ENCODE measurements around the gene GAS1. TPM values are rescaled to one million over a fixed set of nuclear protein-coding genes. Genes with fewer than 3 reads are reported as not detected.

The GAS1 gene
- total and polyA plus RNA-seq, 2 donors (not counting 1 experiment from before 2014, with no cell fraction given), result 1.6 to 7.4 TPM

GRCh38 chr9:86948074-86948929, 996 bp upstream of the GAS1 start:
- Histone ChIP-seq H3K4me1 (ENCODE audit: control insufficient read depth, extremely low read depth, insufficient read depth, low read length) (no peaks in the 10 kb centered on the region), H3K4me3 (replicated peaks in 1 of 4; ENCODE audit: control extremely low read depth in 1 of 4, insufficient read depth in 1 of 4, low read depth in 3 of 4, low read length in 4 of 4) (peak overlapping the region; percentile 33 to 75 (median 62)), H2AFZ (ENCODE audit: low read length) (peak overlapping the region; percentile 74), H3K27ac (ENCODE audit: insufficient read depth, low read length) (no peak overlapping the region), H3K9me3 (ENCODE audit: control insufficient read depth, insufficient read depth, low read depth, low read length) (no peaks in the 10 kb centered on the region), H3K9ac (ENCODE audit: insufficient read depth, low read length) (no peak overlapping the region), H3K79me2 (ENCODE audit: control insufficient read depth, insufficient read depth, low read length) (no peaks in the 10 kb centered on the region), H3K4me2 (ENCODE audit: extremely low read depth, insufficient read depth, low read length) (peak overlapping the region; percentile 74), H3K27me3 (ENCODE audit: control insufficient read depth, insufficient read depth, low read length) (peaks cover 1% of the 10 kb centered on the region), H3K36me3 (ENCODE audit: control insufficient read depth, insufficient read depth, low read length) (no peaks in the 10 kb centered on the region), H4K20me1 (ENCODE audit: control insufficient read depth, extremely low read depth, insufficient read depth, low read length) (no peaks in the 10 kb centered on the region)
- no peak for TF ChIP-seq EZH2 (IDR thresholded peaks at IDR 0.05; ENCODE audit: low read length, missing control alignments)
- peak; percentile 91 to 93 for TF ChIP-seq CTCF (conservative IDR thresholded peaks at IDR 0.05 in 1 of 2, IDR thresholded peaks at IDR 0.05 in 1 of 2; ENCODE audit: low read depth in 1 of 2, low read length in 2 of 2)
- DNase-seq (ENCODE audit: low read depth in 2 of 2), result peak; percentile 75 to 88

DNA sequence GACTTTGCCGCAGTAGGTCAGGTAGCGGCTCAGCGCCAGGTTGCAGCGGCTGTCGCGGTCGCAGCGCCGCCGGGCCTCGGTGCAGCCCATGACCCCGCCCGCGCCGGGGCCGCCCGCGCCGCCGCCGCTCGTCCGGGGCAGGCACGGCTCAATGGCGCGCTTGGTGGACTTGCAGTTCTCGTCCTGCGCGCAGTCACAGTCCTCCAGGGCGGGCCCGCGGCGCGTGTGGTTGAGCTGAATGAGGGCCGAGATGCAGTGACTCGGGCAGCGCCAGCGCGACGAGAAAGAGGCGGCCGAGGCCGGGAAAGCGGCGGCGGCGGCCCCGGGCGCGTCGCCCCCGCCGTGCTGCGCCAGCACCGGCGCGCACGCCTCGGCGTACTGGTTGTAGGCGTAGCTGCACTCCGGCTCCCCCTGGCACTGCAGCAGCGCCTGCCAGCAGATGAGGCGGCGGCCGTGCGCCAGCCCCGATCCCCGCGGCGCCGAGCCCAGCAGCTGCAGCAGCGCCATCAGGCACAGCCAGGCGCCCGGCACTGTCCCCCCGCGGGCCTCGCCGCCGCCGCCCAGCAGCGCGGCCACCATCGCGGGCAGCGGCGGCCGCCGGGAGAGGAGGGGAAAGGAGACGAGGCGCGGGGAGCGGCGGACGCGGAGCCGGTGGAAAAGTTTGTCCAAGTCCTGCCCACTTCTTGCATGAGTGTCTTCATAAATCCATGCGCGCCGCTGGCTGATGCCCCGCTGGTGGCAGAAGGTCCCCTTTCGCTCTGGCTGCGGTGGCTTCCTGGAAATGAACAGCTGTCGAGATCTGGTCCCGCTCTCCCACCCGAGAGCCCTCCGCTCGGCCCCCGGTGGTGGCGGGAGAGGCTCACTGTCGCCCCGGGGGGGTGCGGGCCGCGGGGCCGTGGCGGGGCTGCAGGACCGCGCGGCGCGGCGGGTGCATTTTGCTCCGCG, 833 bp downstream of the GAS1 start:
- H3K27ac ChIP-seq (ENCODE audit: insufficient read depth, low read length), result peak overlapping the region; percentile 46
- peak overlapping the region; percentile 78 for H3K4me2 ChIP-seq (ENCODE audit: extremely low read depth, insufficient read depth, low read length)
- H3K9ac ChIP-seq (ENCODE audit: insufficient read depth, low read length), result peak overlapping the region; percentile 59
- no peaks in the 10 kb centered on the region for H4K20me1 ChIP-seq (ENCODE audit: control insufficient read depth, extremely low read depth, insufficient read depth, low read length)
- H2AFZ ChIP-seq (ENCODE audit: low read length), result peak overlapping the region; percentile 93
- TF ChIP-seq CTCF (conservative IDR thresholded peaks at IDR 0.05 in 1 of 2, IDR thresholded peaks at IDR 0.05 in 1 of 2; ENCODE audit: low read depth in 1 of 2, low read length in 2 of 2), result no peak
- no peak for TF ChIP-seq EZH2 (IDR thresholded peaks at IDR 0.05; ENCODE audit: low read length, missing control alignments)
- peaks cover 4% of the 10 kb centered on the region for H3K27me3 ChIP-seq (ENCODE audit: control insufficient read depth, insufficient read depth, low read length)
- H3K4me1 ChIP-seq (ENCODE audit: control insufficient read depth, extremely low read depth, insufficient read depth, low read length), result no peaks in the 10 kb centered on the region
- peak overlapping the region; percentile 63 to 75 (median 72) for H3K4me3 ChIP-seq (replicated peaks in 1 of 4; ENCODE audit: control extremely low read depth in 1 of 4, insufficient read depth in 1 of 4, low read depth in 3 of 4, low read length in 4 of 4)
- no peaks in the 10 kb centered on the region for H3K79me2 ChIP-seq (ENCODE audit: control insufficient read depth, insufficient read depth, low read length)
- no peaks in the 10 kb centered on the region for H3K9me3 ChIP-seq (ENCODE audit: control insufficient read depth, insufficient read depth, low read depth, low read length)
- no peaks in the 10 kb centered on the region for H3K36me3 ChIP-seq (ENCODE audit: control insufficient read depth, insufficient read depth, low read length)
- DNase-seq (ENCODE audit: low read depth in 2 of 2), result peak; percentile 75 to 79

DNA sequence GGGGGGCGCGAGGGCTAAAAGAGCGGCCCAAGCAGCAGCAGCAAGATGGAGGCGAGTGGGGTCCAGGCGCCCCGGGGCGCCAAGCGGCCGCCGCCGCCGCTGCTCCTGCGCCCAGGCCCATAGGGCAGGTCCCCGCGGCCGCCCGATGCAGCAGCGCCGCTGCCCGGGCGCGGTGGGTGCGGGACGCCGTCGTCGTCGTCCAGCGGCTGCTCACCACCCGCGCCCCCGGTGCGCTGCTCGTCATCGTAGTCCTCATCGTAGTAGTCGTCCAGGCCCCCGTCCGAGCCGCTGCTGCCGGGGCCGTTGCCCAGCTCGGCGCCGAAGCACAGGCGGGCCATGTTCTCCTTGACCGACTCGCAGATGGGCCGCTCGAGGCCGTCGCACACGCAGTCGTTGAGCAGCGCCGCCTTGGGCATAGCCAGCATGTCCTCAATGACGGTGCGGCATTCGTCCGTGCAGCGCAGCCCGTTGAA, 1.5 kb downstream of the GAS1 start:
- no peaks in the 10 kb centered on the region for H4K20me1 ChIP-seq (ENCODE audit: control insufficient read depth, extremely low read depth, insufficient read depth, low read length)
- H3K4me3 ChIP-seq (replicated peaks in 1 of 4; ENCODE audit: control extremely low read depth in 1 of 4, insufficient read depth in 1 of 4, low read depth in 3 of 4, low read length in 4 of 4), result peak overlapping the region; percentile 63 to 87 (median 75)
- H3K36me3 ChIP-seq (ENCODE audit: control insufficient read depth, insufficient read depth, low read length), result no peaks in the 10 kb centered on the region
- H3K79me2 ChIP-seq (ENCODE audit: control insufficient read depth, insufficient read depth, low read length), result no peaks in the 10 kb centered on the region
- peak overlapping the region; percentile 93 for H2AFZ ChIP-seq (ENCODE audit: low read length)
- peak; percentile 3 to 9 for TF ChIP-seq CTCF (conservative IDR thresholded peaks at IDR 0.05 in 1 of 2, IDR thresholded peaks at IDR 0.05 in 1 of 2; ENCODE audit: low read depth in 1 of 2, low read length in 2 of 2)
- no peak for TF ChIP-seq EZH2 (IDR thresholded peaks at IDR 0.05; ENCODE audit: low read length, missing control alignments)
- peak overlapping the region; percentile 46 for H3K27ac ChIP-seq (ENCODE audit: insufficient read depth, low read length)
- peak overlapping the region; percentile 59 for H3K9ac ChIP-seq (ENCODE audit: insufficient read depth, low read length)
- DNase-seq (ENCODE audit: low read depth in 2 of 2), result peak; percentile 38 to 54
- no peaks in the 10 kb centered on the region for H3K9me3 ChIP-seq (ENCODE audit: control insufficient read depth, insufficient read depth, low read depth, low read length)
- H3K4me1 ChIP-seq (ENCODE audit: control insufficient read depth, extremely low read depth, insufficient read depth, low read length), result no peaks in the 10 kb centered on the region
- H3K27me3 ChIP-seq (ENCODE audit: control insufficient read depth, insufficient read depth, low read length), result peaks cover 4% of the 10 kb centered on the region
- H3K4me2 ChIP-seq (ENCODE audit: extremely low read depth, insufficient read depth, low read length), result peak overlapping the region; percentile 53

Data from fibroblast of lung (primary cell).